Heart right ventricle (tissue), 16 donors: ENCODE data around the gene CHRNA9. TPM values are rescaled to one million over a fixed set of nuclear protein-coding genes. Genes with fewer than 3 reads are reported as not detected.
"Not testable (repeated sequence)": the region's sequence is repeated elsewhere in the genome, so short reads cannot be mapped to it uniquely, and the experiment has no call there.

Experiments used
- ATAC-seq, 8 donors: fragments of 200-7000 bp; cut with Tn5 transposase; one replicate each; pipeline ENCODE4 v1.9.1; 2020; ENCODE audit warnings: mild to moderate bottlenecking in 8 of 8, moderate library complexity in 8 of 8, moderate number of reproducible peaks in 1 of 8
- DNase-seq, 2 donors: peaks; one replicate each; pipeline ENCODE4 v3.0.0-alpha.2; 2020
- H3K27ac ChIP-seq, 10 donors: fragments of 200-600 bp; sonication (generic) in 2 of 10; one replicate each; pipeline versions ENCODE4 v1.5.0 to v1.8.0; 2020 to 2022; ENCODE audit warnings: mild to moderate bottlenecking in 3 of 10
- H3K27me3 ChIP-seq, 7 donors: fragments of 200-600 bp; one replicate each; pipeline ENCODE4 v1.8.0; 2021 to 2022; ENCODE audit warnings: mild to moderate bottlenecking in 2 of 7
- H3K36me3 ChIP-seq, 9 donors: fragments of 200-600 bp; sonication (generic) in 1 of 9; one replicate each; pipeline versions ENCODE4 v1.5.0 to v1.8.0; 2020 to 2022; ENCODE audit warnings: mild to moderate bottlenecking in 2 of 9
- H3K4me1 ChIP-seq, 9 donors: fragments of 200-600 bp; sonication (generic) in 1 of 9; one replicate each; pipeline versions ENCODE4 v1.5.0 to v1.8.0; 2020 to 2022; ENCODE audit warnings: mild to moderate bottlenecking in 4 of 9
- H3K4me3 ChIP-seq, 10 donors: fragments of 200-600 bp; sonication (generic) in 2 of 10; one replicate each; pipeline versions ENCODE4 v1.5.0 to v1.8.0; 2020 to 2022; ENCODE audit warnings: mild to moderate bottlenecking in 7 of 10, moderate library complexity in 2 of 10
- H3K9me3 ChIP-seq, 11 donors: fragments of 200-600 bp in 10 of 11; sonication (generic) in 2 of 11; one replicate each; pipeline versions ENCODE4 v1.5.0 to v1.8.0; 2013 to 2022; ENCODE audit warnings: mild to moderate bottlenecking in 2 of 11, control low read depth in 1 of 11, moderate library complexity in 1 of 11
- WGBS, 2 donors: extraction: QIAGEN DNeasy Blood & Tissue Kit; methylation state at CpG; one replicate each; pipeline ENCODE4 v1.1.7; 2013; ENCODE audit warnings: inconsistent platforms in 1 of 2; 5-methylcytosine and 5-hydroxymethylcytosine counted together
- intact Hi-C, 10 donors: fragments of 100-400 bp; cut with DNase I; formaldehyde crosslinking; loops; one replicate each; pipeline versions ENCODE4 v1.11.1 to v1.14.2; 2022
- polyA plus RNA-seq, 2 donors: library from polyadenylated mRNA; stranded (reverse); fragments of 200-250 nt; gene quantifications; one replicate each; pipeline ENCODE4 v1.2.3, GENCODE V29; 2013
- total RNA-seq, 10 donors: library from RNA; stranded (reverse); fragmentation: NEBNext Ultra II Directional in 3 of 10; extraction: Animal tissue kit (Norgen Biotek cat#: 25700) in 3 of 10; gene quantifications; one replicate each; pipeline versions ENCODE4 v1.2.1 to v1.2.4, GENCODE V29; 2021 to 2023
- TF ChIP-seq, protein P1 (sequence below), 9 donors: fragments of 200-600 bp; sonication (generic) in 2 of 9; IDR thresholded peaks; one replicate each; pipeline versions ENCODE4 v1.5.0 to v1.8.0; 2021 to 2022; ENCODE audit warnings: antibody characterized with exemption in 9 of 9, mild to moderate bottlenecking in 5 of 9, moderate library complexity in 1 of 9
- donor health status: Arrhythmogenic right ventricular cardiomyopathy.
- donor health status: ischemic (EF 13 %, LVEDD 7.1; RV severe dilation, severe dysfunction).
- donor health status: healthy with polysubstance abuse.
- donor health status: DM: no; HTN: yes; CAD: no.
- donor health status: DM: no; HTN: no; CAD: no.
- donor health status: ischemic (EF 25% LVEDD 6.9; RV normal size, moderate dysfunction).
- donor health status: ischemic (EF 25% LVEDD 5.7; RV mildly dilated, moderate dysfunction).
- donor health status: healthy.
- donor health status: DM: yes; HTN: yes; CAD: no.
- donor health status: Ischemic cardiomyopathy.
- donor health status: ischemic (EF 35%, LVEDD 5.7; RV mildly dilated, moderate dysfunction).
- donor health status: nonischemic (EF 11% LVEDD 7.7; RV severe dilation, severe dysfunction).
- donor health status: DM: yes; HTN: yes; CAD: no.
- donor health status: PGD.
- donor health status: ischemic (EF 29% LVEDD 5.4; RV normal size, mild dysfunction).
- donor health status: nonischemic (EF 23%, LVEDD 6.1; RV moderate dilation, normal function).

Gene CHRNA9
- total and polyA plus RNA-seq, 12 donors: not detected

DNA sequence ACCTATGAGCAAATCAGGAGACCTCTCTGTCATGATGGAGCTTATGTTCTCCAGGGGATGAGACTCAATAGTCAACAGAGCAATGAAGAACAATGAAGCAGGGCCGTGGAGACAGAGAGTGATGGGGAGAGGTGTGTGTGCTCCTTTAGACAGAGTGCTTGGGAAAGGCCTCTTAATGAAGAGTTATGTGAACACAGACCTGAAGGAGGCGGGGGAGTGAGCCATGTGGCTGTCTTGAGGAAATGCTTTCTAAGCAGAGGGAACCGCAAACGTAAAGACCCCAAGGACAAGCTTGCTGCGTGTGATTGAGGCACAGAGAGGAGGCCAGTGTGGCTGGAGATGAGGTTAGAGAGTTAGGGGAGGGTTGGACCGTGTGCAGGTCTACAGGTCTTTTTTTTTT is 53.1 kb downstream of the CHRNA9 start:
- Histone ChIP-seq H3K27me3 (peaks cover 0 to 5% (median 0%) of the 10 kb centered on the region in 7 donors), H3K4me3 (no peak overlapping the region), H3K36me3 (no peaks in the 10 kb centered on the region), H3K9me3 (no peaks in the 10 kb centered on the region), H3K27ac (no peak overlapping the region), H3K4me1 (no peaks in the 10 kb centered on the region)
- ATAC-seq: no peak
- 47 to 49% methylated on average over 6 of the region's 6 CpGs for WGBS, 2 donors
- no peak for DNase-seq
- intact Hi-C loops: no loop called here
- TF ChIP-seq, protein P1, sequence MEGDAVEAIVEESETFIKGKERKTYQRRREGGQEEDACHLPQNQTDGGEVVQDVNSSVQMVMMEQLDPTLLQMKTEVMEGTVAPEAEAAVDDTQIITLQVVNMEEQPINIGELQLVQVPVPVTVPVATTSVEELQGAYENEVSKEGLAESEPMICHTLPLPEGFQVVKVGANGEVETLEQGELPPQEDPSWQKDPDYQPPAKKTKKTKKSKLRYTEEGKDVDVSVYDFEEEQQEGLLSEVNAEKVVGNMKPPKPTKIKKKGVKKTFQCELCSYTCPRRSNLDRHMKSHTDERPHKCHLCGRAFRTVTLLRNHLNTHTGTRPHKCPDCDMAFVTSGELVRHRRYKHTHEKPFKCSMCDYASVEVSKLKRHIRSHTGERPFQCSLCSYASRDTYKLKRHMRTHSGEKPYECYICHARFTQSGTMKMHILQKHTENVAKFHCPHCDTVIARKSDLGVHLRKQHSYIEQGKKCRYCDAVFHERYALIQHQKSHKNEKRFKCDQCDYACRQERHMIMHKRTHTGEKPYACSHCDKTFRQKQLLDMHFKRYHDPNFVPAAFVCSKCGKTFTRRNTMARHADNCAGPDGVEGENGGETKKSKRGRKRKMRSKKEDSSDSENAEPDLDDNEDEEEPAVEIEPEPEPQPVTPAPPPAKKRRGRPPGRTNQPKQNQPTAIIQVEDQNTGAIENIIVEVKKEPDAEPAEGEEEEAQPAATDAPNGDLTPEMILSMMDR (IDR thresholded peaks at IDR 0.05): no peak

DNA sequence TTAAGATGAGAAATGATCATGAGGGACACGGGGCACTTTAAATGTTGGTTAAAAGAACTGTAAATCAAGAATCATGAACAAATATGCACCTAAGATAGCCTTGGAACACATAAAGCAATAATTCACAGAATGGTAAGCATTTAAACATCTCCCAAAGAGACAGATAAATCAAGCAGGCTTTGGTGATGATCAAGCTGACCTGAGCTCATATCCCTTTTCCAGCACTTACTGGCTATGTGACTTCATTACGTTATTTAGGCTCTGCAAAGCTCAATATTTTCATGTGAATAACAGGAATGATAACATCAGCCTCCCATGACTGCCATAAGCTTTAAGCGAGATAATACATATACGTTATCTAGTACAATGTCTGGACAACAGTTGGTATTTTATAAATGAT is 54.9 kb downstream of the CHRNA9 start:
- TF ChIP-seq, protein P1 (IDR thresholded peaks at IDR 0.05): no peak
- ATAC-seq (no peak), DNase-seq (no peak)
- Histone ChIP-seq H3K4me1 (peaks cover 0 to 4% (median 0%) of the 10 kb centered on the region in 9 donors), H3K4me3 (no peak overlapping the region), H3K9me3 (no peaks in the 10 kb centered on the region), H3K36me3 (no peaks in the 10 kb centered on the region), H3K27me3 (peaks cover 0 to 2% (median 0%) of the 10 kb centered on the region in 7 donors), H3K27ac (no peak overlapping the region)
- intact Hi-C loops: loop anchor here in 1 of 10 donors (10.0 kb wide), 1 partner anchor 135 kb away; no protein-coding TSS in a partner anchor
- WGBS, 2 donors: 90 to 96% methylated on average over 4 of the region's 4 CpGs

DNA sequence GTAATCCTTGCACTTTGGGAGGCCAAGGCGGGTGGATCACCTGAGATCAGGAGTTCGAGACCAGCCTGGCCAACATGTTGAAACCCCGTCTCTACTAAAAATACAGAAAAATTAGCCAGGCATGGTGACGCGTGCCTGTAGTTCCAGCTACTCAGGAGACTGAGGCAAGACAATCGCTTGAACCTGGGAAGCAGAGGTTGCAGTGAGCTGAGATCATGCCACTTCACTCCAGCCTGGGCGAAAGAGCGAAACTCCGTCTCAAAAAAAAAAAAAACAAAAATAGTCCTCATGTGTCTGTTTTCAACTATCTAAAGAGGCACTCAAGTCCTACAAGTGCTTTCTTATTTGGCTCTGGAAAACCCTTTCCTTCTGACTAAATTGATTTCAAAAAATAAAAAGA is 57.1 kb downstream of the CHRNA9 start:
- not testable (repeated sequence) for H3K27ac ChIP-seq, H3K36me3 ChIP-seq, DNase-seq, H3K27me3 ChIP-seq, H3K4me3 ChIP-seq, ATAC-seq, H3K9me3 ChIP-seq
- H3K4me1 ChIP-seq: peaks cover 0 to 19% (median 8%) of the 10 kb centered on the region in 9 donors
- 91% methylated on average over 9 of the region's 9 CpGs for WGBS, 2 donors
- intact Hi-C loops: loop anchor here in 1 of 10 donors (10.0 kb wide), 1 partner anchor 133 kb away; no protein-coding TSS in a partner anchor

DNA sequence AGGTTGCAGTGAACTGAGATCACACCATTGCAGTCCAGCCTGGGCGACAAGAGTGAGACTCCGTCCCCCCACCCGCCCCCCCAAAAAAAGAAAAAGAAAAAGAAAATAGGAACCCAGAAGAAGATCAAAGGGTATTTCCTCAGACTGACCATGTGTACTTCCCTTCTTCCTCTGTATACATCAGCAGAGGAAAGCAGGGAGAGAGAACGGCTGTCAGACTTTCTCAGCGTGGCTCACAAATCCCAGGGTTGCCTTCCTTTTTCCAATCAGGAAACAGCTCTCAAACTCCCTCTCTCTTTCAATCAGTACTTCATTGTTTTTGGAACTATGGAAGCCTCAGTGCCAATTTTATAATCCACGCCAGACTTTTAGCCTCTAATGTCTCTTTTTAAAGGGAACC is 59.1 kb downstream of the CHRNA9 start:
- TF ChIP-seq, protein P1 (IDR thresholded peaks at IDR 0.05): no peak
- no peak overlapping the region for H3K27ac ChIP-seq
- WGBS, 2 donors: 42 to 43% methylated on average over 6 of the region's 6 CpGs
- ATAC-seq (no peak), DNase-seq (no peak)
- H3K36me3 ChIP-seq: no peaks in the 10 kb centered on the region
- H3K9me3 ChIP-seq: no peaks in the 10 kb centered on the region
- intact Hi-C loops: loop anchor here in 1 of 10 donors (10.0 kb wide), 1 partner anchor 131 kb away; no protein-coding TSS in a partner anchor
- H3K27me3 ChIP-seq: no peaks in the 10 kb centered on the region
- H3K4me1 ChIP-seq: peaks cover 0 to 19% (median 8%) of the 10 kb centered on the region in 9 donors
- no peak overlapping the region for H3K4me3 ChIP-seq

GRCh38 chr4:40395166-40395900 is 60.2 kb downstream of the CHRNA9 start:
- intact Hi-C loops: loop anchor here in 2 of 10 donors (5.0 to 10.0 kb wide), 2 partner anchors 129 to 628 kb away; no protein-coding TSS in a partner anchor
- H3K27ac ChIP-seq: no peak overlapping the region
- ATAC-seq: peak in 1 of 8 donors; percentile 21
- no peak overlapping the region for H3K4me3 ChIP-seq
- no peak for DNase-seq
- H3K9me3 ChIP-seq: no peaks in the 10 kb centered on the region
- H3K4me1 ChIP-seq: peaks cover 0 to 19% (median 8%) of the 10 kb centered on the region in 9 donors
- no peaks in the 10 kb centered on the region for H3K36me3 ChIP-seq
- WGBS, 2 donors: 57 to 59% methylated on average over 4 of the region's 4 CpGs
- TF ChIP-seq, protein P1 (IDR thresholded peaks at IDR 0.05): no peak
- H3K27me3 ChIP-seq: no peaks in the 10 kb centered on the region
